HUDEP-2 (cell line): ENCODE measurements around the gene P4HA3.
A peak's percentile ranks its signal among the peaks of the same experiment; 100 is the strongest.

ENCODE experiments used
- DNase-seq, 76 experiments: peaks; one replicate each; lab custom pipeline; 2025; ENCODE audit not compliant: unreplicated experiment in 76 of 76; lab: John Stamatoyannopoulos, UW

Gene P4HA3

DNA sequence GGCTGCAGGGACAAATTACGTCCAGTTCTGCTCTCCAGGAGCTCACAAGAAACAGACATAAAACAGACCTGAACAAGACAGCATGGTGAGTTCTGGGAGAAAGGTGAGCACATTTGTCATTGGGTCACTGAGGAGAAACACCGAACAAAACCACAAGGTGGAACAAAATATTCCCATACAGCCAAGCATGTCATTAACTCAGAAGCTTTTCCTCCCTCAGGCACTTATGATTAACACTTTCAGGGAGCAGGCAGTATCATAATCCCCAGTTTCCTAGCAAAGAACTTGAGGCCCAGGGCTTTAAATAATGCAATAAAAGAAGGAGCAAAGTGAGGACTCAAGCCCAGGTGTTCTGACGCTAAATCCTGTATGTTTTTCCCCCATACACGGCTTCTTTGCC is 43.0 kb downstream of the P4HA3 start:
- peak in 1 of 76 experiments; percentile 1 for DNase-seq

DNA sequence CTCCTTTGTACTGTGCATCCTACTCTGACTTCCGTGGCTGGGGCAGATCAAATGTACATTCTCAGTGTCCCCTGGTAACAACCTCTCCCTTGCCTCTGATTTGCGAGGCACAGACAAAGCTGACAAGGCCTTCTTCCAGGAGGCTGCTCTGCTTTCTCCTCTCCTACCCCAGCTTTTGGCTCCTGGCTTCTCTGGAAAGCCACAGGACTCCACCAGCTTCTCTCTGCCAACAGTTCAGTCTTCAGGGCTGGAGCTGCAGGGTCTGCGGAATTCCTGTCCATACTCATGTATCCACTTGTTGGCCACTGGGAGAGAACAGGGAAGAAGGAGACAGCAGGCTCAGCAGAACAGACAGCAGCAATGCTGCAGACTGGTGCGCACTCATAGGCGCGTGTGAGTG is 44.4 kb downstream of the P4HA3 start:
- no peak for DNase-seq

DNA sequence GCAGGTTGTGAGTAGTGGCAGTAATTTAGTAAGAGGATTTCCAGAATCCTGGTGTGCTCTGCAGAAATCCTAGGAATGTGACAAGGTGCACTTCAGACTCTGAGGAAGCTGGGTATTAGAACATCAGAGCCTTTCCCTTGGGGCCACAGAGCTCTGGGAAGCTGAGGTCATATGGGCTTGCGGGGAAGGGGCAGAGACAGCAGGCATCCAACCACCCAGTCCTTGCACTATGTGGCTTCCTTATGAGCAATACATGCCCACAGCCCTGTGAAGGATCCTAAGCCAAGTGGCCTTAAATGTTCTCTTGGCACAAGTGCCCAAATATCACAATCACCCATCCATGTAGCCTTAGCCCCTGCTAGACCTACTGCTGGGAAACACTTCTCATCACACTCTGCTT is 46.2 kb downstream of the P4HA3 start:
- DNase-seq = no peak

DNA sequence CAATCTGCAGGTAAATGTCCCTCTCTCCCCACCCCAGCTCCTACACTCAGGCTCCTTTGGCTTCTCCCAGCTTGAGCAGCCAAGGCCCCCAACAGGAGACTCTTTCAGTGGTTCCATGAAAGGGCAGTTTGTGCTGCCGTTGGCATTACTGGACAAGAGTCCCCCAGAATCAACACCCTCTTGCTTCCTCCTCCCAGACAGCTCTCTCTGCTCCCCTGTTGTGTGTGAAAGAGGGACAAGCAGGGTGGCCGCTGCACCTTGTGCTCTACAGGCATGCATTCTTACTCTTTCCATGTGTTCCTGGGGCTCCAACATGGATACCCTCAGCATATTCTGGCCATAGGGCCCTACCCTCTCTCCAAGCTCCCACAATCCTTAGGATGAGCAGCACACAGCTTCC is 48.7 kb downstream of the P4HA3 start:
- DNase-seq = no peak

DNA sequence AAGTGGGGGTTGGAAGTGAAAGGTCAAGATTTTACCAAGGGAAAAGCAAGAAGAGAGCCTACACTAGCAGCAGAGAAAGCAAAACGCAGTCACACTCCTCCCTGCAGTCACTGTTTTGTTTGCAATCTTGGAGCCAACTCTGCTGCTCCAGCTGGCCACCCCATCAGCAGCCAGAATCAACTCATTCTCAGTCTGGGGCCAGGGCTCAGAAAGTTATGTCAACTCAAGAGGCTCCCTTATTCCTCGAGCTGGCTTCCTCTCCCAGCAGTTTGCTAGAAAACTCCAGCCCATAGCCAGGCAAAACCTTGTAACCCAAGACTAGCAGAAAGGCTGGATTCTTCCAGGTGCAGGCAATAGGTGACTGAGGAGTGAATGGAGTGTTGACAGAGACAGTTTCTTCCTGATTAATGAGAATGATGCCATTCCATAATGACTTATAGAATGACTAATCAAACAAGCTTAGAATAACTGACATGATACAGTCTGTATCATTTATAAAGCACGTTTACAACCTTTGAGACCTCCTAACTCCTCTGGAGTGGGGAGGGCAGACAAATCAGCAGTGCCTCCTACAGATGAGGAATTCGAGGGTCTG is 53.4 kb downstream of the P4HA3 start:
- no peak for DNase-seq

DNA sequence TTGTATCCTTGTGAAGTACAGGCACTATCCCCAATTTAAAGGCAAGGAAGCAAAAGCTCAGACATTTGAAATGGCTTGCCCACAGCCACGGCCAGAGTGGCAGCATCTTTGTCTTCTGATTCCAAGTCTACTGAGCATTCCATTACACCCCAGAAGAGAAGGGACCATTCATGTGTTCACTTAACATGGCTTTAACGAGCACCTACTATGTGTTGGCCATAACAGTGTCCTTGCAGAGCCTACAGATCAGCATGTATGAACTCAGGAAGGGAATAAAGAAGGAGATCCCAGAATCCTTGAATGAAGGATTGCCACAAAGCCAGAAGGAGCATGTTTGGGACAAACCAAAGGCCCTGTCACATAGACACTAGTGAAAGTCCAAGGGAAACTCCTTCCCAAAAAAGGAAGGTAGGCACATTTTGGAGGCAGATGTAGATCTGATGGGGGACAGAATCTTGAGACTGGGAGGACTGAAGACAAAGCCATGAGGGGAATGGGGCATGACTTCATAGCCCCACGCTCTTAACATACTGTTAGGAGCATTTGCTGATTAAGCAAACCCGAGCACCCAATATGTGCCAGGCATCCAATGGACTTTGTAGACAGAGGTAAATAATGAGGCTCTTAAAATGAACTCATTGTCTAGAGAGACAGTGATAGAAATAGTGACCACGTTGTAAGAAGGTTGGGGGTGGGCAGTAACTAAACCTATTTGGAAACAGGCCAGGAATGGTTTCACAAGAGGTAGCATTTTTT is 54.9 kb downstream of the P4HA3 start:
- DNase-seq = no peak

DNA sequence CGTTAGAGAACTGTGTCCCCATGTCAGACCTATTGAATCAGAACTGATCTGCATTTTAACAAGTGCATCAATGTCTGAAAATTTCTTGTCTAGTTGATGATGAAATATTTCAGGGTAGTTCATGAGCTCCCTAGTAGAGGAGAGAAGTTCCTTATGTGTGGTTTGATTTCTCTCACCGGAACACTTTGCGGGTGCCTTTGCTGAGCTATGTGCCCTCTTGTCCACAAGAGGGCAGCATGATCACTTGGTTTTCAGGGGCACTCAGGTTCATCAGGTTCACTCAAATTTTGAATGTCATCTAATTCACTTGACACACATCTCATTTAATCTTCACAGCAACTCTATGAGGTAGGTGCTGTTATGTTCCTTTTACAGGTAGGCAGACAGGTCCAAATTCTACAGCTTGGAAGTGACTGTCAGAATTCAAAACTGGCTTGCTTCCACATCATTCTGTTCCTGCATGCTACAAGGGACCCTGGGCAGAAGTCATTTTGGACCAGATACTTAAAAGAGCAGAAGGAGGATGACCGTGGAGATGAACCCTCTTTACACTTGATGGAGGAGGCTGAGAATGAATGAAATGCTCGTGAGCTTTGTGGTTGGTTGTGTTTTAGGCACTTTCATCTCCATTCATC is 55.6 kb downstream of the P4HA3 start:
- DNase-seq = peak in 45 of 76 experiments; percentile 2 to 60 (median 23)

DNA sequence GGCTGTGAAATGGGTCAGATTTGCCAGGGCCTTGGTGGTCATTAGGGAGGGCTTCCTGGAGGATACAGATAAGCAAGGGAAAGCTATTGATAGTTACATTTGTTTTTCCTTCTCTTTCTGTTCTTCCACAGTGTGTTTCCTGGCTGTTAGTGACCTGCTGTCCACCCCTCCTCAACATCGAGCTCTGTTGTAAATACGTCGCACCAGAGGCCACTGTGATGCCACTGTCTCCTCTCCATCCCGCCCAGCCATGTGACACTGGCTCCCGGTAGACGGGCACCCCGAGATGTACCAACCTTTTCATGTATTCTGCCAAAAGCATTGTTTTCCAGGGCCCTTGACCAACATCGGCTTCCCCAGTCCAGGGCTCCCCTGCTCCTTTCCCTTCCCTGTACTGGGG is 58.1 kb downstream of the P4HA3 start:
- DNase-seq = no peak

DNA sequence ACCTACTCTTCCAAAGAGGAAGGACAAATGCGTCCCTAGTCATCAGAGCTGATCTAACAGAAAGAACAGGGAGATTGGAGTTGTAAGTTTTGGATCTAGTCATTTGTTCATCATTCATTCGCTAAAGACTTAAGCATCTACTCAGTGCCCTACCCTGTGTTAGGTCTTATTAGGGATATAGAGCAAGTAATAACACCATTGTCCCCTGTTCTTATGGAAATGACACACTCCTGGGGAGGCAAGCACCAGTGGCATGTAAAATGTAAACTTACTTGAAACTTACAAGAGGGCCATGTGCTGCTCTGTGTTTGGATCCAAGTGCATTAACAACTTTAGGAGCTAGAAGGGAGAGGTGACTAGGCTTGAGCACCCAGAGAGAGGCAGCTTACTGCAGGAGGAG is 61.9 kb downstream of the P4HA3 start:
- DNase-seq = no peak

DNA sequence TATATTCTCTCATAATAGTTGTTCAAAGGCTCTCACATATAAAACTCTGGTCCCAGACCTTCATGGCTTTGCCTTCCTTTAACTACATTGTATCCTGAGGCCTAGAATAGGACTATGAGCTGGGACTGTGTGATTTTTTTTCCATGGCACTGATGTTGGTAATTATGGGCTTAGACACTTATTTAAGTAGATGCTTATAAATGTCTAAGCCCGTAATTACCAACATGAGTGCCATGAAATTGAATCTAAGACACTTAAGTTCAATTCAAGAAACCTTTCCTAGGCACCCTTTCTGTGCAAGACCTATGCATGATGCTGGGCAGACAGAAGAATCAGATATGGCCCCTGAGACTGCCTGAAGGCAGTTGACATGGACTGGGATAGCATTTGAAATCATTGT is 63.0 kb downstream of the P4HA3 start:
- no peak for DNase-seq

DNA sequence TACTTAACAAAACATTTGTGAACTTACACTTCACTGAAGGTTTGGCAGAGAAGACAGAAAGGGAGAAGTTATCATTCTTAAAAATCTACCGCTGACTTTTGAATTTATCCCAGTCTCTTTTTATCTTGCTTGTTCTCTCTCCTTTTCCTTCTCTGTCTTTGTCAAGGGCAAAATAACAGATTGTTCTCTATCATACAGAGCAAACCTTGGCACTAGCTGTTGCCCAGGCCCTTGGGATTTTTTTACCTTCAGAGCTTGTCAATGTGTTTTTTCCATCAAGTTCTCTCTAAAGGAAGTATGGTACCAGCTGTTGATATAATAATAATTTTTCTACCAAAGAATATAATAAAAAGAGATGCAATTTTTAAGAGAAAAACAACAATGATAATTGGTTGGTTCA is 73.2 kb downstream of the P4HA3 start:
- no peak for DNase-seq

DNA sequence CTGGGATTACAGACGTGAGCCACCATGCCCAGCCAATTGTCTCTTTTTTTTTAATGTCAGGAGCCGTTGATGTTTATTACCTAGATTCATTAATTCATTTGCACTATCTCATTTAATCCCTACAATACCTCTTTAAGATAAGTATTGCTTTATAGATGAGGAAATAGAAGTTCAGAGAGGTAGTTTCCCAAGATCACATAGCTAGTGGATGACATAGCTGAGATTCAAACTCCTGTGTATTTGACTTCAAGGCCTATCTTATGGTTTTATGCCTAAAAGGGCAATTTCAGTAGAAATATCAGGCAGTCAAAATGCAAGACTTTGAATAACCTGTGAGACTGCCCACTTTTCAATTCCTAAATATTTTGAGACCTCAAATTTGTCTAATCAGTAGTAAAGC is 73.9 kb downstream of the P4HA3 start:
- no peak for DNase-seq

DNA sequence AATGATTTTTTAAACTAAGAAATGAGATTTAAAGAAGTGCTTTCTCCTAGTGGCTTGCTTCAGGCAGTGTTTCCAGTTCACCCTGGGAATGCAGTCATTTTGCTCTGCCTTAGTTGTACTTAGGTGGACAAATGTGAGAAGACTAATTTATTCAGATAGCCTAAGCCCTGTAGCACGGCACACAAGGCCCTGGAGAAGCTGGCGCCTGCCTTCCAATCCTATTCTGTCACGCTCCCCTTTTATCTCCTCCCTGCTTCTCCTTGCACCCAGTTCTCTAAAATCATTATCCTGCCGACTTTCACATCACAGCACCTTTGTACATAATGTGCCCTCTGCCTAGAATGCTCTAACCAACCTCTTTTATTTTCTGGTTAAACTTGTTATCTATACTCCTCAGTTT is 76.3 kb downstream of the P4HA3 start:
- no peak for DNase-seq

DNA sequence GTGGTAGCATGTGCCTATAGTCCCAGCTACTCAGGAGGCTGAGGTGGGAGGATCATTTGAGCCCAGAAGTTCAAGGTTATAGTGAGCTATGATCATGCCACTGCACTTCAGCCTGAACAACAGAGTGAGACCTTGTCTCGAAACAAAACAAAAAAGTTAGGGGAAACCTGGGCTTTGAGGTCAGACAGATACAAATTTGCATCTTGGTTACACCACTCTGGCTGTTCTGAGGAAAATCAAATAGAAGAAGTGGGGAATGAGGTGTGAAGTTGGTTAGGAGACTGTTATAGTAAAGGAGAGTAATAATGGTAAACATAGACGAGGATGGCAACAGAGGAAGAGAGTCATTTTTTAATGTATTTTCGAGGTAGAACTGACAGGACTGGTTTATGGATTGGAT is 77.8 kb downstream of the P4HA3 start:
- DNase-seq = no peak

DNA sequence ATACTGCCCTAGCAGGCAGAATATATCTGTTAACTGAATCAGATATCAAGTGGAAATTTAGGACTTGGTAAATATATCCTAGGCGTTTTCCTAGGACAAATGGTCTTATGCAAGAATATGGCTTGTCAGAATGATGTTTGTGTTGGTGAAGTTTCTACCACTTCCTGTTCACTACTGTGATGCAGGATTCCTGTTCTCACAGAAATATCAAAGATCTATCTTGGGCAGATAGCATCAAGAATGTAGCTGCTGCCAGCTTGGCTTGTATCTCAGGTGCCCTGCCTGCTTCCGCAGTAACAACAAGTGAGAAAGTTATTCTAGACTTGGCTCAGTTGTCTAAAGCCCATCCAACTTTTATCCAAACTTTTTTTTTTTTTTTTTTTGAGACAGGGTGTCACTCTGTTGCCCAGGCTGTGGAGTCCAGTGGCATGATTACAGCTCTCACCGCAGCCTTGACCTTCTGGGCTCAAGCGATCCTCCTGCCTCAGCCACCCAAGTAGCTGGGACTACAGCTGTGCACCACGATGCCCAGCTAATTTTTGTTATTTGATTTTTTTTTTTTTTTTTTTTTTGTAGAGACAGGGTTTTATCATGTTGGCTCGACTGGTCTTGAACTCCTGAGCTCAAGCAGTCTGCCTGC is 79.0 kb downstream of the P4HA3 start:
- no peak for DNase-seq

DNA sequence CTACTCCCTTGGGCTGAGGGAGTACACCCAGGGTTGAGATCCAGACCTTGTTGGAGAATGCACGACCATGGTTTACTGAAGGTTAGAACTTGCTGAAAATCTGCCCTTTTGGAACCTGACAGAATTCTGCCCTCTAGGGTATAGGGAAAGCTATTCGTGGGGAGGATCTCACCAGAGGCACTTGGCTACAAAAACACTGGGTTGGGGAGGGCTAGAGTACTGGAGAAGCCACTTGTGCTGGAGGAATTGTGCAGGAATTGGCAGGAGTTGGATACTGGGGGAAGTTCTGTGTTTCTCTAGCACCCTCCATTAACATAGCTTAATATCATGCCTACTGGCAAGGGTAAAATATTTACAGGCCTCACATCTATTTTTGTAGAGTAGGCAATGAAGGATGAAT is 84.5 kb downstream of the P4HA3 start:
- DNase-seq = peak in 12 of 76 experiments; percentile 1 to 31 (median 8)

DNA sequence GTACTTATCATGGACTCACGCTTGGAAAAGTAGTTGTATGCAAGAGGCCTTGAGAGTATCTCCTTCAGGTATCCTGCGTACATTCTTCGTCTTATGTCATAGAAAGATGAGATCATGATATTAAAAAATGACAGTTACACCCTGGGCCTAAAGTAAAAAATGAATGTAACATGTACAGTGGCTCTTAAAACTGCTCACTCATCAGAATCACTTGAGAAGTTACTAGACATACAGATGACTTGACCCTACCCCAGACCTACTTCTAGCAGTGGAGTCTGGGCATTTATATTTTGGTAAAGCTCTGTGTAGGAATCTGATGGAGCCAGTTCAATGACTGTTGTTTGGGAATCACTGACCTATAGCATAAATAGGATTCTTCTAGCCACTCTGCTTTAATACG is 85.9 kb downstream of the P4HA3 start:
- DNase-seq = no peak

DNA sequence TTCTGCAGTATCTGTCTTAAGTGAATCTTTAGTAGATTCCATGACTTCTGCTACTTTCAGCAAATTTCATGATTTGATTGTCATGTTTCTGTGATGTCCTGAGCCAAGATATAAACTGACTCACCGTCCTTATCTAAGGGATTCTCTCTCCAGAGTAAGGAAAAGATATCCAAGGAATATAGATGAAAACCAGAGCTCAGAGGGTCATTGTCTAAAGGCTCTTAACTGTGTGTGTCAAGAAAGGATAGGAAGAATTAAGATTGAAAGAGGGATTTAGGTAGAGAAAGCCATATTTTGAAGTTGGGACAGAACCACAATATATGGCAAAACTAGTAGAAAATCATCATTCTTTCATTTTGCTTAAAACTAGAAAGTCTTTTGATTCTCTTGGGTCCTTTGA is 89.6 kb downstream of the P4HA3 start:
- no peak for DNase-seq

DNA sequence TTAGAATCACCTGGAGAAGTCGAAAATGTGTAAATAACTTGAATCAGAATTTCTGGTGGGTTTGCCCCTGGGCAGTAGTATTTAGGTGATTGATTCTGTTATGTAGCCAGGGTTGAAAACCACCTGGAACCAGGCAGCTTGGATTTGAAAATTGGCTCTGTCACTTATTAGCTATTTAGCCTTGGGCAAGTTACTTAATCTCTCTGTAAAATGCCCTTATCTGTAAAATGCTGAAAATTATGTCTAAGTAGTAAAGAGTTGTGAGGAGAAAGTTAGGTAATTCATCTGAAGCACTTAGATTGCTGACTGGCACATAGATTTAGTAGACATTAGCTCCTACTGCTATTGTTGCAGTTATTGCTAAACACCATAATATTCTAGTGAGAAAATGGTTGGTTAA is 91.1 kb downstream of the P4HA3 start:
- DNase-seq = no peak
